UCSD-AML1 (cell line): ENCODE data around the gene KRTAP10-11.
"Not testable (repeated sequence)": the region's sequence is repeated elsewhere in the genome, so short reads cannot be mapped to it uniquely, and the experiment has no call there.

Source experiments
- DNase-seq: peaks from one replicate; lab custom pipeline; 2025; ENCODE audit not compliant: unreplicated experiment; lab: John Stamatoyannopoulos, UW

Gene KRTAP10-11, protein sequence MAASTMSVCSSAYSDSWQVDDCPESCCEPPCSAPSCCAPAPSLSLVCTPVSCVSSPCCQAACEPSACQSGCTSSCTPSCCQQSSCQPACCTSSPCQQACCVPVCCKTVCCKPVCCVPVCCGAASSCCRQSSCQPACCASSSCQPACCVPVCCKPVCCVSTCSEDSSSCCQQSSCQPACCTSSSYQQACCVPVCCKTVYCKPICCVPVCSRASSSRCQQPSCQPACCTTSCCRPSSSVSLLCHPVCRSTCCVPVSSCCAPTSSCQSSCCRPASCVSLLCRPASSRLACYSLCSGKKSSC

DNA sequence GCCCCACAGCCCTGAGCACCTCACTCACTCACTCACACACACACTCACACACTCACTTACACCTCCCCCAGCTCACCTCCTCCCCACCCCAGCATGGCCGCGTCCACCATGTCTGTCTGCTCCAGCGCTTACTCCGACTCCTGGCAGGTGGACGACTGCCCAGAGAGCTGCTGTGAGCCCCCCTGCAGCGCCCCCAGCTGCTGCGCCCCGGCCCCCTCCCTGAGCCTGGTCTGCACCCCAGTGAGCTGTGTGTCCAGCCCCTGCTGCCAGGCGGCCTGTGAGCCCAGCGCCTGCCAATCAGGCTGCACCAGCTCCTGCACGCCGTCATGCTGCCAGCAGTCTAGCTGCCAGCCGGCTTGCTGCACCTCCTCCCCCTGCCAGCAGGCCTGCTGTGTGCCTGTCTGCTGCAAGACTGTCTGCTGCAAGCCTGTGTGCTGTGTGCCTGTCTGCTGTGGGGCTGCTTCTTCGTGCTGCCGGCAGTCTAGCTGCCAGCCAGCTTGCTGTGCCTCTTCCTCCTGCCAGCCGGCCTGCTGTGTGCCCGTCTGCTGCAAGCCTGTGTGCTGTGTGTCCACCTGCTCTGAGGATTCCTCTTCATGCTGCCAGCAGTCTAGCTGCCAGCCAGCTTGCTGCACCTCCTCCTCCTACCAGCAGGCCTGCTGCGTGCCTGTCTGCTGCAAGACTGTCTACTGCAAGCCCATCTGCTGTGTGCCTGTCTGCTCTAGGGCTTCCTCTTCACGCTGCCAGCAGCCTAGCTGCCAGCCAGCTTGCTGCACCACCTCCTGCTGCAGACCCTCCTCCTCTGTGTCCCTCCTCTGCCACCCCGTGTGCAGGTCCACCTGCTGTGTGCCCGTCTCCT is at the start of gene KRTAP10-11:
Gene KRTAP10-11 (plus strand): TSS at position 49 of the 856 bp plus-strand sequence. CDS start 45 bp downstream, at position 94.
- DNase-seq: not testable (repeated sequence)

DNA sequence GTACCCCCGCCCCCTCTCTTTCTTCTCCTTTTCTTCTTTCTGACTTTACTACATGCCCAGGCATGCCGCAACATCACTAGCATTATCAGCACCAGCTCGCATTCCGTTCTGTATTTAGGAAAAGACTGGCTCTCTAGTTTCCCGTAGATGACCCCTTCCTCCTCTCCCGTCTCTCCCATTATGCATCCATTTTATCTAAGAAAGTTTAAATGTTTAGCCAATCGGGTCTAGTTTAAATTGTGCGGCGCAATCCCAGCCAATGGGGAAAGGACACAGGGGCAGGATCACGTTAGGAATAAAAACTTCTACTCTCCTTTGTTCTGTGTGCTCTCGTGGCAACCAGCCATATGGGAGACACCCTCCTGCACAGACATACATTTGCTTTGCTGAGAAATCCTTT is 48.2 kb upstream of the KRTAP10-11 start:
- DNase-seq: no peak

DNA sequence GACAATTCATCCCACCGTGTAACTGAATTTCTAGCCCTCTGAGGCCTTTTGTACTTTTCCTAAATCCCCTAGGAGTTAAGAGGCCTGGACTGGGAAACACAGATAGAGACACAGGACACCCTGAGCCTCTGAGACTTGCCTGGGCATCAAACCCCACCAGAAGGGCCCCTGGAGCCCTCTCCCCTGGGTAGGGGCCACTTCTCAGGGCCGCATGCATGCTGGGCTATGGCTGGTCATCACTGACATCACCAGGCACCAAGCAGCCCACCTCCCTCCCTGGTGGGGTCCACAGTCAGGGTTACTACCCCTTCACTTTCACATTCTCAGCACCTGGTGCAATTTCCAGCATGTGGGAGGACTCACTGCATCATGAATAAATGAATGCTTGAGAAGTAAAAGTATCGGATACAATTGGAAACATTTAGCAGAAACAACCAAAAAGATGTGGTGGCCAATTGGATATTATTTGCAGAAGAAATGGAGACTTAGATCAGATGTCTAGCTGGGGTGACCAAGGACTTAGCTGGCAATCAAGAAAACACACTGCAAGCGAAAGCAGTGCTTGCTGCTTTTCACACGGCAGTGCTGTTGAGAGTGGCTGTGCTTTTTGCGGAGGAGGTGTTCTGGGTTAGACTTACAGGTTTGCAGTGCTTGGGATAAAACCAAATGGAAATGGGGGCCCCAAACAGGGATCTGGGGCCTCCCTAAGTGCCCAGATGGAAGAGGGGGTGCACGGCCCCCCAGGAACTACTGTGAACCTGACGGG is 46.8 kb upstream of the KRTAP10-11 start:
- DNase-seq: no peak

DNA sequence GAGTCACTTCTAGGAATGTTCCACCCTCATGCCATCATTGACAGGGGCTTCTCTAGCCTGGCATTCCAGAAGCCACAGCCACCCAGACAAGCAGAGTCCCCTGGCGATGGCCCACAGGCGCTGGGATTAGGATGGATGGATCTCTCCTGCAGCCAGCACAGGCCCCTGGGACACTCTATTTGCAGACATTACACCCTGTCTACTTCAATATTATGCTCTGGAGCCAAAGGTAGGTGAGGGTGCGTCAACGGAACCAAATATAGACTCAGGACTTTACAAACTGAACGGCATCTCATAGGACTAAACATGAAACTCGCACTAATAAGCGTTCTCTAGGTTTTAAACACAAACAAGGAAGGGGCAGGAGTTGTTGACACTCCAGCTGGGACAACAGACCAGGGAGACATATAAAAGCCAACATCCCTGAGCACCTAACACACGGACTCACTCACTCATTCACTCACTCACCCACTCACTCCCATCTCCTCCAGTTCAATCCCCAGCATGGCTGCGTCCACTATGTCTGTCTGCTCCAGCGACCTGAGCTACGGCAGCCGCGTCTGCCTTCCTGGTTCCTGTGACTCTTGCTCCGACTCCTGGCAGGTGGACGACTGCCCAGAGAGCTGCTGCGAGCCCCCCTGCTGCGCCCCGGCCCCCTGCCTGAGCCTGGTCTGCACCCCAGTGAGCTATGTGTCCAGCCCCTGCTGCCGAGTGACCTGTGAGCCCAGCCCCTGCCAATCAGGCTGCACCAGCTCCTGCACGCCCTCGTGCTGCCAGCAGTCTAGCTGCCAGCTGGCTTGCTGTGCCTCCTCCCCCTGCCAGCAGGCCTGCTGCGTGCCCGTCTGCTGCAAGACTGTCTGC is 45.9 kb upstream of the KRTAP10-11 start, which contains the start of gene KRTAP10-7:
Gene KRTAP10-7 (plus strand): TSS at position 480 of the 861 bp plus-strand sequence. CDS start 25 bp downstream, at position 505.
- not testable (repeated sequence) for DNase-seq

DNA sequence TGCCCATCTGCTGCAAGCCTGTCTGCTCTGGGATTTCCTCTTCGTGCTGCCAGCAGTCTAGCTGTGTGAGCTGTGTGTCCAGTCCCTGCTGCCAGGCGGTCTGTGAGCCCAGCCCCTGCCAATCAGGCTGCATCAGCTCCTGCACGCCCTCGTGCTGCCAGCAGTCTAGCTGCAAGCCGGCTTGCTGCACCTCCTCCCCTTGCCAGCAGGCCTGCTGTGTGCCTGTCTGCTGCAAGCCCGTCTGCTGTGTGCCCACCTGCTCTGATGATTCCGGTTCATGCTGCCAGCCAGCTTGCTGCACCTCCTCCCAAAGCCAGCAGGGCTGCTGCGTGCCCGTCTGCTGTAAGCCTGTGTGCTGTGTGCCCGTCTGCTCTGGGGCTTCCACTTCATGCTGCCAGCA is 45.1 kb upstream of the KRTAP10-11 start:
- DNase-seq: not testable (repeated sequence)

DNA sequence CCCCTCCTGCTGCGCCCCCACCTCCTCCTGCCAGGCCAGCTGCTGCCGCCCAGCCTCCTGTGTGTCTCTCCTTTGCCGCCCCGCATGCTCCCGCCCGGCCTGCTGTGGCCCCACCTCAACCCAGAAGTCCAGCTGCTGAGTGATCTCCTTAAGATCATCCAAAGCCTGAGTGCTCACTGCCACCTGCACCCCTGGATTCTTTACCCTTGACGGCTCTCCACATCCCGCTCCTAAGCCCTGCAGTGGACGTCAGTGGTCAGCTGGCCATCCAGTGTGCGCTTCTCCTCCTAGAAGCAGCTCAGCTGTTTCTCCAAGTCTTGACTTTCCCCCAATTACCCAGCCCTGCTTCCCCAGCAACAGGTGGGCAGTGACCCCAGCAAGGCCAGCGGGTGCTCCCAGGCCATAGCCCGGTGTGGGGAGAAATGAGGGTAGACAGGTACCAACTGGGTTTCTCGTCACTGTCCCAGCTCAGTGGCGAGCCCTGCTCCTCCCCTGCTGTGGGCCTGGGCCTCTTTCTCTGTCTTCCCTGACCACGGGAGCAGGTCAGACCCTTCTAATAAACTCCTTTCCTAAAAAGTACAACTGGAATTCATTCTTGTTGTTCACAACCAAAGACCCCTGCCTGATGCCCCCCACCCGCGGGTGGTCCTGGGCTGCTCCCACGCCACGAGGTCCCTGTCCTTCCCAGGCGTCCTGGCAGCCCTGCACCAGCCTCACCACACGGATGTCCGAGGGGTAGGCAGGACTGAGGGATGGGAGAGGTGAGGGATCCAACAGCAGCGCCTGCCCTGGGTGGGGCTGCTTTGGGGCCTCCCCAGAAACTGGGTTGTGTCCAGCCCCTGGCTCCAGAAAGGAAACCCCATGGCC is 44.4 kb upstream of the KRTAP10-11 start:
- no peak for DNase-seq

DNA sequence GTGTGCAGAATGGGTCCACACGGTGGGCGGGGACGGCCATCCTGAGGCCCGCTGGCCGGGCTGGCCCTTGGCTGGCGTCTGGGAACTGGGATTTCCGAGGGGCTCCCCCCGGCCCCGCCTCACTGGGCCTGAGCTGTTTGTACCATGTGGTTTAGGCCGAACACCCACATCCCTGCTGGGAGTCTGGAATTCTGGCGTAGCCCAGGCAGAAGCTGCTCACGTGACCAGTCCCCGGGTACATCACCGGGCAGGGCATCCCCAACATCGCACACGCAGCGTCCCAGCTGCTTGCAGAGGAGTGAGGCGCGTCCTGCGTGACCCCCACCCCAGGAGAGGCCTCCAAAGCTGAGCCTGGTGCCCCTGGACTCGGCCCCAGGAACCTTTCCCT is 43.8 kb upstream of the KRTAP10-11 start:
- DNase-seq: no peak

DNA sequence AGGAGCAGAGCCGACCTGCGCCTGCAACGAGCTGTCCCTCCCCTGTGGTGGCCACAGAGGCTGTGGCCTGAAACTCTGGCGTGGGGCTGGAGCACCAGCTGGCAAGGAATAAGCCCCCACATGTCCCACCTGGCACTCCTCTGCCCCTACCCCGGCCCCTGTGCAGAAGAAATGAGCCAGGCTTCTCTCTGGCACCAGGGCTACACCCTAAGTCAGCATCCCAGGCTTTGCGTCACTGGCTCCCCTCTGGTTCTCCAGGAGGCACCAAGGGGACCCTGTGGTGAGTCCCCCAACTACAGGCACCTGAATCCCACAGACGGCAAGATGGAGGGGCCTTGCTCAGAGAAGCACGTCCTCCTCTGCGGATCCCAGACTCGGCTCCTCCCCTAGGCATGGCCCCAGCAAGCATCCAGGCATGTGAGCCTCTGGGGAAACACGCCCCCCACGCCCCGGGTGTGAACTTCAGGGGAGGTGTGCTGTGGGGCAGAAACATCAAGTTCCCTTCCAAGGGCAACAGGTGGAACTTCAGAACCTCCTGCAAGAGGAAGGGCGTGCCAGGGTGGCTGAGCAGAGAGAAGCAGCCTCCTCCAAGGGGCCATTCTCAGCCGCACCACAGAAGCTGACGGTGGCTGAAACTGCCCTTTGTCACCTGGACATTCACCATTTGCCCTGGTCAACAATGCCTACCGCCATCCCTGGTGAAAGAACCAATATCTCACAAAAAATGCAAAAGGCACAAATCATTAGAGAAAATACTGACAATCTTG is 42.9 kb upstream of the KRTAP10-11 start:
- DNase-seq: no peak

DNA sequence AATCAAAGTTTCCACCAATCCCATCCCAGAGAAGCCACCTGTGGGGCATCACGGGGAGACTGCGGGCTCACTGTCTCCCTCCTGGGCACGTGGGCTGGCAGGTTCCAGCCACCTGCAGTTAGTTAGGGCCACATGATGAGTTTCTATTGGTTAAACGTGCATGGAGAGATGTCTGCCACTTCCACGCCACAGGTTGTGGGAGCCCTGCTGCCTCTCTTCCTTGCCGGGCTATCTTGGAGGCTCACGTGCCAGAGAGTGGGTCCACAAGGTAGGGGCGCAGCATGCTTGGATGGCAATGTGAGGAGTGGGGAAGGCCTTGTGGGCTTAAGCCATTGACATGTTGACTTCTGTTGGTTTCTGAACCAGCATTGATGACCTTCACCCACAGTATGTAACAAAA is 42.3 kb upstream of the KRTAP10-11 start:
- DNase-seq: no peak

DNA sequence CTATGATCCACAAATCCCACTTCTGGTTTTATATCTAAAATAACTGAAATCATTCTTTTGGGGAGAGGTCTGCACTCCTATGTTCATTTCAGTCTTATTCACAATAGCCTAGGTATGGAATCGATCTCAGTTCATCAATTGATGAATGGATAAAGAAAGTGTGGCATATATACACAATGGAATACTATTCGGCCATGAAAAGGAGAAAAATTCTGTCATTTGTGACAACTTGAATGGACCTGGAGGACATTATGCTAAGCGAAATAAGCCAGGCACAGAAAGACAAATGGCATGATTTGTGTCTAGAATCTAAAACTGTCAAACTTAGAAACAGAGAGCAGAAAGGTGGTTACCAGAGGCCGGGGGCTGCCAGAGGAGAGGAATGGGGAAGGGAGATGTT is 39.7 kb upstream of the KRTAP10-11 start:
- no peak for DNase-seq

DNA sequence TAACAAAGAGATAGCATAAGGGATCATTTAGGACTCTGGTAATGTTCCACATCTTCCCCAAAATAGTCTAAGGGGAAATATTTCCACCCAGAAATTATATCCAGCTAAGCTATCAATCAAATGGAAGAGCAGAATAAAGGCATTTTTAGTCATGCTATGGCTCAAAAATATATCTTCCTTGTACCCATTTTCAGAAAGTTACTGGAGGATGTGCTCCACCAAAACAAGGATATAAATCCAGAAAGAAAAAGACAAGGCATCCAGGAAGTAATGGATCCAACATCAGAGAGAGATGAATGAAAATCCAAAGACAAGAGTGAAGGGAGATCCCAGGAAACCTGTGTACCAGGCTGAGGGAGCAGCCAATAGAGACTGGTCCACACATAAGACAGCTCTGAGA is 37.0 kb upstream of the KRTAP10-11 start:
- no peak for DNase-seq

DNA sequence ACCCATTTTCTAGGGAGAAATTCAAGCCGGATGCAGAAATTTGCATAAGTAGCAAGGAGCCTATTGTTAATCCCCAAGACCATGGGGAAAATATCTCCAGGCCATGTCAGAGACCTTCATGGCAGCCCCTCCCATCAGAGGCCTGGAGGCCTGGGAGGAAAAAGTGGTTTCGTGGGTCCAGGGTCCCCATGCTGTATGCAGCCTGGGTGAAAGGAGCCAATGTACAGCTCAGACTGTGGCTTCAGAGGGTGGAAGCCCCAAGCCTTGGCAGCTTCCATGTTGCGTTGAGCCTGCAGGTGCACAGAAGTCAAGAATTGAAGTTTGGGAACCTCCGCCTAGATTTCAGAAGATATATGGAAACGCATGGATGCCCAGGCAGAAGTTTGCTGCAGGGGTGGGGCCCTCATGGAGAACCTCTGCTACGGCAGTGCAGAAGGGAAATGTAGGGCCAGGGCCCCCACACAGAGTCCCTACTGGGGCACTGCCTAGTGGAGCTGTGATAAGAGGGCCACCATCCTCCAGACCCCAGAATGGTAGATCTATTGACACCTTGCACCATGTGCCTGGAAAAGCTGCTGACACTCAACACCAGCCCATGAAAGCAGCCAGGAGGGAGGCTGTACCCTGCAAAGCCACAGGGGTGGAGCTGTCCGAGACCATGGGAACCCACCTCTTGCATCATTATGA is 35.9 kb upstream of the KRTAP10-11 start:
- not testable (repeated sequence) for DNase-seq

DNA sequence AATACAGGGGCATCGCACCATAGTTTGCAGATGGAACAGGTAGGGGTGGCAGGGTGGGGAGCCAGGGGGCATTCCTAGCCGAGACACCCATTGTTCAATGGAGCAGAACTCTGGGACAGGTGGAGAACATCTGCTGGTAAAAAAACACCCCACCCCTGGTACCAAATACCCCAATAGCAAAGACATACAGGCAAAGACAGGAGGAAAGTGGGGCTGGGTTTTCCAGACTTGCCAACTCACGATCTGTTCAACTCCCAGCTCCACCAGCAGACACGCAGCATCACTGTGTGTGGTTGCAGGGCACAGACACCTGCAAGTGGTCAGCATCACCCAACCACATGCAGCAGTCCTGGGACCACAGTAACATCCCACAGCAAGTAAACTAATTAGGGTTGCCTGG is 34.7 kb upstream of the KRTAP10-11 start:
- DNase-seq: no peak

DNA sequence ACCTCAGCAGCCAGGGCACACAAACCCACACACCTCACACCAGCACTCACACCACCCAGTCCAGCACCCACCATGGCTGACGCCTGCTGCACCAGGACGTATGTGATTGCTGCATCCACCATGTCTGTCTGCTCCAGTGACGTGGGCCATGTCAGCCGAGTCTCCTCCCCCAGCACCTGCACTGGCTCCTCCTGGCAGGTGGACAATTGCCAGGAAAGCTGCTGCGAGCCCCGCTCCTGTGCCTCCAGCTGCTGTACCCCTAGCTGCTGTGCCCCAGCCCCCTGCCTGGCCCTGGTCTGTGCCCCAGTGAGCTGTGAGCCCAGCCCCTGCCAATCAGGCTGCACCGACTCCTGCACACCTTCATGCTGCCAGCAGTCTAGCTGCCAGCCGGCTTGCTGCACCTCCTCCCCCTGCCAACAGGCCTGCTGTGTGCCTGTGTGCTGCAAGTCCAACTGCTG is 34.2 kb upstream of the KRTAP10-11 start, which contains the start of gene KRTAP10-8:
Gene KRTAP10-8 (plus strand): TSS at position 51 of the 458 bp plus-strand sequence. CDS start 22 bp downstream, at position 73.
- DNase-seq: no peak

DNA sequence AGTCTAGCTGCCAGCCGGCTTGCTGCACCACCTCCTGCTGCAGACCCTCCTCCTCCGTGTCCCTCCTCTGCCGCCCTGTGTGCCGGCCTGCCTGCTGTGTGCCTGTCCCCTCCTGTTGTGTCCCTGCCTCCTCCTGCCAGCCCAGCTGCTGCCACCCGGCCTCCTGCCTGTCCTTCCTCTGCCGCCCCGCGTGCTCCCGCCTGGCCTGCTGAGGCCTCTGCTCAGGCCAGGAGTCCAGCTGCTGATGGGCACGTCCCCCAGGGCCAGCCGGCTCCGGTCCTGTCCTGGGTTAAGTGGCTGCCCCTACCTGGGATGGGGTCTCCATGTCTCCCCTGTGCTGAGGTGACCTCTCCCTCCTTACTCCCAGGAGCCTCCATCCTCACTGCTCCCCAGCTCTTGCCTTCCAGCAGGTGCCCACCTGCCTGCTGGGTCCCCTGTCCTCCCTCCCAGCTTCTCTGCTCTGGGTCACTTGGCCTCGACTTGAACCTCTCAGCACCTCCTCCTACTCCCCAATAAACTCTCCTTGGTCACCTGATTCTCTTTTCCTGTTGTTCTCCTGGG is 33.5 kb upstream of the KRTAP10-11 start:
- no peak for DNase-seq

DNA sequence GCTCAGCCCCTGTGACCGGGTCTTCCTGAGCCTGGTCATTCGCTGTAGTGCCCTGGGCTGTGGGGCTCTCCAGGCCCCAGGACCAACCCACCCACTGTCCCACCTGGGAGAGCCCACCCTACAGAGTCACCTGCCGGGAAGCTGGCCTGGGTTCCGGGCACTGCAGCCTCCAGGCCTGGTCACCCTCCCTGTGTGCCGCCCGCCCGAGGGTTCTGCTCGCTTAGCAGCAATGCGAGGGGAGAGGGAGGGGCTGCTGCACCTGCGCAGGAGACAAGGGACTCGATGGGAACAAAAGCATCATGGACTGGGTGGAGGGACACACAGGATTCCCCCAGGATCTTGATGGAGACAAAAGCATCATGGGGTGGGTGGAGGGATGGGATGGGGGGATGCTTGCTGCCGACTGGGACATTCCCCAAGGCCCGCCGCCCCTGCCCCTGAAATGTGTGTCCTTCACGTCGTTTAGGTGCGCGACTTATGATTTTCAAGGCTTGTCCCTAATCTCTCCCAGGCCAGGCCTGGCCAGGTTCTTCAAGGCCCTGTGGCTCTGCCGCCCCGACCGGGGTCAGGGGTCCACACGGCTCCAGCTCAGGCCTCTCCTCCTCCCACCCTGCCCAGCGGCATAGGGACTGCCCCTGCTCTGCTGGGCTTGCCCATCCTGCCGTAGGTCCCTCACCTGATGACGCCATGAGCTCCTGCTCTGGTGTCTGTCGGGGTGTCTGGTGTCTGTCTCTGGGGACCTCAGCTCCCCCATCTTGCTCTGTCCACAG is 32.6 kb upstream of the KRTAP10-11 start:
- DNase-seq: no peak

DNA sequence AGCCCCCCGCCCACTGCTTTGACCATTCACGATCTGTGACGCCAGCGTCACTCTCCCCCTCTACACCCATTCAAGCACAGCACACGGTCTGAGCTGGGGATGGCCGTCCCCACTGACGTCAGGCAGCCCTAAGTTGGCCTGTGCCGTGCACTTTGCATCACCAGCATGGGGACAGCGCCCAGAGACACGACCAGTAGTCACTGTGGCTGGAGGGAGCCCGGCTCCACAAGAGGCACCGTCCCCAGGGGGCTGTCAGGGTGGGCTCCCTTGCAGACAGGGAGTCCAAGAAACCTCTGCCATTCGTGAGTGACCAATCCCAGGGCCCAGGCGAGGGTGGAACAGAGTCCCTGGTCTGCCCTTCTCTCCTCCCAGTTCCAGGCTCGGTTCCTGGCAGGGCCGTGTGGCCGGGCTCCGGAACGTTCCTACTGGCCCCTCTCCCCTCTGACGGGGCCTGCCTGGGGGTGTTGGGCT is 32.0 kb upstream of the KRTAP10-11 start:
- no peak for DNase-seq
